Suppressor macrophage treated with lipopolysaccharide for 4 hours (primary cell): Measurements from ENCODE around the gene MYO1F.
"Not testable (repeated sequence)": the region's sequence is repeated elsewhere in the genome, so short reads cannot be mapped to it uniquely, and the experiment has no call there.

Experiments used
- DNase-seq: peaks from one replicate; pipeline ENCODE4 v3.0.0-alpha.2; 2020

Gene MYO1F

GRCh38 chr19:8596168-8596567 lies 18.9 kb upstream of the MYO1F start:
- no peak for DNase-seq

DNA sequence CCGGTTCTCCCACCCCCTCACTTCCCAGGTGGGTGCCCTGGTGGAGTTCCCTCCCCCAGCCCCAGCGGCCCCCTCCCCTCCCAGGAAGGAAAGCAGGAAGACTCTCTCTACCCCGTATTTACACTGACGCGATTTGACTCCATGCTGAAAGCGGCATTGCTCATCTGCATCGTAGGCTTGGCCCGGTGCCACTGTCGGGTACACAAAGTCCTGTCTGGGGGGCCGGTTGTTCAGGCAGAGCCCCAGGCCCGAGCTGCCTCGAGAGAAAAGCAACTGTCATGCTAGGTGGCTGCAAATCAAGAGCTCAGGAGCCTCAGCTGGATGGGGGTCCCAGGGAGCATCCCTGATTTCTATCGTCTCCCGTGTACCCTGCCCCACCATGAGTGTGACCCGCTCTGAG lies 18.4 kb upstream of the MYO1F start:
- DNase-seq = no peak

DNA sequence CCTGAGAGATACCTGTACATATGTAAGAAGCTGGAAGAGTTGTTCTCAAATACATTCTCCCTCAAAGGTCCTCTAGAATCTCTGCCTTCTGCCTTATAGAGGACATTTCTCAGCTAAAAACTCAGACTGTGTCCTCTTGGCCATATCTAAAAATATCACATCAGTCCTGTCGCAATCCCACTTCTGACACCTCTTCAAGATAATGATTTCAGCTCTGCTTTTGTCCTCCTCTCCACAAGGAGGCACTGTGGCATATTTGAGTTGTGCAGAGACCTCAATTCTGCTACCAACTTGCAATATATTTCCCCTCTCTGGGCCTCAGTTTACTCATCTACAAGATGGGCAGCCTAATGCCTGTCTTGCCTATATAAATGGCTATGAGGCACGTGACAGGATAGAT lies 16.7 kb upstream of the MYO1F start:
- DNase-seq = no peak

DNA sequence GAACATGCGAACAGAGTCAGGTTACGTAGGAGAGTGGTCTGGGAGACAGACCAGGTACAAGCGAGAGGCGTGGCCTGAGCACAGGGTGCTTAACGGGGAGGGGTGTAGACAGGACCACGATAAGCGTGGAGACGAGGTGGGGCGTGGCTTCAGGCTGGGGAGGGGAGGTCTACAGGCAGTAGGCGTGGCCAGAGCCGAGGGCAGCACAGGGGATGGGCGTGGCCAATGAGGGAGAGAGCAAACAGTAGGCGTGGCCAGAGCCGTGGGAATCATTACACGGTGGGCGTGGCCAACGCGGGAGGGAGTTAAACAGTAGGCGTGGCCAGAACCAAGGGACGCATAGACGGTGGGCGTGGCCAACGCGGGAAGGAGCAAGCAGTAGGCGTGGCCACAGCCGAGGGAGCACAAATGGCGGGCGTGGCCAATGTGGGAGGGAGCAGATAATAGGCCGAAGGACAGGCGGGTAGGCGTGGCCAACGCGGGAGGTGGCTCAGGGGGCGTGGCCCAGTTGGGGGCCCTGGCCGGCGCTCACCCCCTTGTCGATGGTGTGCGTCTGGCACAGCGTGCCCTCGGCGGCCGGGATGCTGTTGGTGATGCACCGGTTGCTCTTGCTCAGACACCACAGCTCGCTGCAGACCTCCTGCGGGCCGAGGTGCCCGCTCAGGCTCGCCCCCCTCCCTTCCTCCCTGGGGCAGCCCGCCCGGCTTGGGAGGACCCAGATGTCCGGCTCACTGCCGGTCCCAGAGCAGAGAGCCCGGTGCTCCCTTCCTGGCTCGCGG lies 15.2 kb upstream of the MYO1F start:
- peak; percentile 68 for DNase-seq

DNA sequence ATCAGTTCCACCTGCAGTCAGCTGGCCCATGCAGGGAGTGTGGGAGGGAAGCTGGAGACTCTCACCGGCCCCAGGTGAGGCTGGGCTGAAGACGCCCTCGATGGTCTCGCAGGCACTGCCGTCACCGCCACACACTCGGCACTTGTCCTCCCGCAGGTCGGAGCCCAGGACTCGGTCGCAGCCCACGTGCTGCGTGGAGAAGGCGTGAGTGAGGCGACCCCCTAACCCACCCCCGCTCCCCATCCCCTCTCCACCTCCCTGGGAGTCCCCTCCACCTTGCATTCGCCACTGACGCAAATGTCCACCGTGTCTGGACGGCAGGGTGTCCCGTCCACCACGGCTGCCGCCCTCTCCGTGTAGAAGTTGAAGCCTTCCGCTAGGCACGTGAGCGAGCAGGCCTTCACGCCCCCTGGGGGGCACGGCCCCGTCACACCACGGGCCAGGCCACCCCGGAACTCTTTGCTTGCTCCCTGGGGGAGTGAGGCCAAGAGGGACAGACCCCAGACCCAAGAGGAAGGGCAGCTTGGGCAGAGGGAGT lies 12.0 kb upstream of the MYO1F start:
- no peak for DNase-seq

DNA sequence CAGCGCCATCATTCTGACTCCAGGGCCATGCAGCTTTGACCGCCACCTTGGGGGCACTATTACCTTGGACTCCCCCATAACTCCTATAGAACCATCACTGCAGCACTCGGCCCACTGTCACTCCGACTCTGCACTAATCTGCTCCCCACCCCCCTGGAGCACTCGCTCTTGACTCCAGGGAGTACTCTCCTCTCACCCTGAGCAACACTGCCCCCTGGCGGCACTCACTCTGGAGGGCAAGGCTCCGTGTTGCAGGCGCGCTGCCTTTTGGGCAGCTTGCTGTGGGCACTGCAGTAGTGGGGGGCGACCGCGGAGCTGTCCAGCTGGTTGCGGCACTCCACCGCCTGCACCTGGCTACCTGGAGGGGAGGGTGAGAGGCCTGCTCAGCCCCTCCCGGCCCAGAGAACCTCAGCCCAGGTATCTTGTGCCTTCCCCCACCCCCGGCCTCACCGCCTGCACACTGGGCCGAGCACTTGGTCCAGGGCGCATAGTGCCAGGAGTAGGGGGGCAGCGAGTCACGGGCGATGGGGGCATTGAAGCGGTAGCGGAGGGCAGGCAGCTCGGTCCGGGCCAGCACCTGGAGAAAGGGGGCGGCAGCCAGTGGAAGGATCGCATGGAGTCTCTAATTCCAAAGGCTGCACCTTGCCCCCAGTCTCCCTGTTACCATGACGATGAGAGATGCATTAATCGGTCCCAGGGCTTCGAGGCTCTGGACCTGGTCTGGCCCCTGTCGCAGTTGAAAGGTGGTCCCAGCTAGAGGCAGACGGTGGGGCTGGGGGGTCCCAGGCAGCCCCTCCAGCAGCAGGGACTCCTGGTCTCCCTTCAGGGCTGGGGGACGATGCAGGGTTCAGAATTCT lies 8.9 kb upstream of the MYO1F start:
- peak; percentile 57 for DNase-seq

GRCh38 chr19:8584965-8585893 lies 8.0 kb upstream of the MYO1F start:
- DNase-seq = no peak

DNA sequence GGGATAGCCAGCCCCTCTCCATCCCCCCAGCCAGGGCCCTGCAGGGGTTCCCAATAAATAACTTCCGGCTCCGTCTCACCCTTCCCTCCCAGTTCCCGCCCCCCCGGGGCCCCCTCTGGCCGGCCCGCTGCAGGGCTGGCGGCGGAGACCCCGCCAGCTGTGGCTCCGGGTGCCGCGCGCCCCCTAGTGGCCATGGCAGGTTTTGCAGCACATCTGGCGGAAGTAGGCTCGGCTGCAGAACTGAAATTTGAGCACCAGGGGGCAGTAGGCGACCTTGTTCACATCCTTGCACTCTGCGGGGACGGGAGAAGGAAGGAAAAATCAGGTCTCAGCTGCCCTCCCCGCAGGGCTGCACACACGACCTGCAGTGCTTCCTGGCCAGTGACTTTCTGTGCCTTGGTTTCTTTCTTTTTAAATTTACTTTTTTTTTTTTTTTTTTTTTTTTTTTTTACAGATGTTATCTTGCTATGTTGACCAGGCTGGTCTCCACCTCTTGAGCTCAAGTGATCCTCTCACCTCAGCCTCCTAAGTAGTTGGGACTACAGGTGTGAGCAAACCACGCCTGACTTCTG lies 3.6 kb upstream of the MYO1F start:
- DNase-seq = peak; percentile 85

- peak; percentile 90 for DNase-seq
These were observed 1.5 kb upstream of the MYO1F start for GRCh38 chr19:8578642-8579265.

GRCh38 chr19:8577741-8578140 lies 499 bp upstream of the MYO1F start:
- no peak for DNase-seq

DNA sequence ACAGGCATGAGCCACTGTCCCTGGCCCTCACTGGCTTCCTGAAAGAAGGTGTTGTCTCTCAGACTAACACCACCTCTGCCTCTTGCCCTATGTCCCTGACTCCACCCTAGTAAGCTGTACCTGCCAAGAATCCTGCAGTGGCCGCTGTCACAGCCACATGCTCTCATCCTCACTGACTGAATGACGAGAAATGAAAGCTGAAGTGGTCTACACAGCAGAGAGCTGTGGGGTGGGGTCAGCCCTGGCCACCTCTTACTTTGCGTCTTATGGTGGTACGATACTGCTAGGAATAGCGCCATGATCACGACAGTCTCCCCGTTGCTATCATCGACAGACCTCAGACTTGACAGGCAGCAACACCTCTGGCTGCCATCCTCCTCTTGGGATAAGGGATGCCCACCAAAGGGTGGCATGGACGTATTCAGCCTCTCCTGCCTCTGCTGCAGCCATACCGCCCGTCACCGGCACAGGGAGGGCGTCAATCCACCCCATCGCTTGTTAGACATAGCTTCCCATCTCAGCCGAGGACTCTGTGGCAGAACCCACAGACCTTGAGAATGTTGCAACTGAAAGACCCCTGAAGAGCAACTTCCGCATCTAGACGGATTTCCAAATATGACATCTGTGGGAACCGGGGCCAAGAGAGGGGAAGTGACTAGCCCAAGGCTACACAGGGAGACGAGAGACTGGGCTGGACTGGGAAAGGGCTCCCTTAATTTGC lies 809 bp downstream of the MYO1F start:
- peak; percentile 82 for DNase-seq

- DNase-seq = peak; percentile 39
These were observed 1.7 kb downstream of the MYO1F start for GRCh38 chr19:8575467-8575997.

DNA sequence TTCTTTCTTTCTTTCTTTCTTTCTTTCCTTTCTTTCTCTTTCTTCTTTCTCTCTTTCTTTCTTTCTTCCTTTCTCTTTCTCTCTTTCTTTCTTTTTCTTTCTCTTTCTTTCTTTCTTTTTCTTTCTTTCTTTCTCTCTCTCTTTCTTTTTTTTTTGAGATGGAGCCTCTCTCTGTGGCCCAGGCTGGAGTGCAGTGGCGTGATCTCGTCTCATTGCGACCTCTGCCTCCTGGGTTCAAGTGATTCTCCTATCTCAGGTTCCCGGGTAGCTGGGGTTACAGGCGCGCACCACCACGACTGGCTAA lies 2.7 kb downstream of the MYO1F start:
- not testable (repeated sequence) for DNase-seq

- peak; percentile 45 for DNase-seq
These were observed 3.9 kb downstream of the MYO1F start for GRCh38 chr19:8573316-8573715.

- DNase-seq = peak; percentile 87
These were observed 6.2 kb downstream of the MYO1F start for GRCh38 chr19:8571006-8571411.

GRCh38 chr19:8569066-8569771 lies 8.0 kb downstream of the MYO1F start:
- peak; percentile 95 for DNase-seq

DNA sequence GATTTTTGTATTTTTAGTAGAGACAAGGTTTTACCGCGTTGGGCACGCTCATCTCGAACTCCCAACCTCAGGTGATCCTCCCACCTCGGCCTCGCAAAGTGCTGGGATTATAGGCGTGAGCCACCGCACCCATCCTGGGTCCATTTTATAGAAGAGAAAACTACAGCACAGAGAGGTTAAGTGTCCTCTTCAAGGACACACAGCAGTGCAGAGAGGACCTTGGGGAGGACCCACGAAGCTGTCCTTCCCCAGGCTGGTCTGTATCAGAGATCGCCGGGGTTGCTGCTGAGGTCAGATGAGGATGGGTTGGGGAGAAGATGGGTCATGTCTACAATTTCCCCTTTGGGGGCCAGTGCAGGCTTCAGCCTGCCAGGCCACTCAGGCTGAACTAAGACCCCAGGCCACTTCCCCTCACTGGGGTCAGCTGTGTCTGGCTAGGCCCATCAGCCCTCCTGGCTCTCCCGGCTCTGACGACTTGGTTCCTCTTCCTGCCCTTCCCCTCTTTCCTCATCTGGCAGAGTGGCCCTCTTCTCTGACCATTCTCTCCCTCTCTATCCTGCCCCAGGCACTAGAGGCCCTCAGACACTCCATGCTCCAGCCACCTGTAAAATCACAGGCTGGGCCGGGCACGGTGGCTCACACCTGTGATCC lies 9.6 kb downstream of the MYO1F start:
- peak; percentile 70 for DNase-seq

- DNase-seq = no peak
These were observed 10.4 kb downstream of the MYO1F start for GRCh38 chr19:8566855-8567254.

- DNase-seq = peak; percentile 32
These were observed 12.4 kb downstream of the MYO1F start for GRCh38 chr19:8564866-8565265.
